Activated naive CD4-positive, alpha-beta T cell treated with anti-CD3 and anti-CD28 coated beads for 36 hours (primary cell): ENCODE measurements around the gene PIK3CG. TPM values are rescaled to one million over a fixed set of nuclear protein-coding genes. Genes with fewer than 3 reads are reported as not detected.
"Not testable (repeated sequence)": the region's sequence is repeated elsewhere in the genome, so short reads cannot be mapped to it uniquely, and the experiment has no call there.

Source experiments
- CTCF ChIA-PET: fragments of 350-600 bp; sonication (Branson Sonifier 250); formaldehyde crosslinking; loops from one replicate; lab custom pipeline; 2021; ENCODE audit warnings: antibody characterized with exemption; lab: Charles Lee
- DNase-seq: peaks from one replicate; pipeline ENCODE4 v3.0.0-alpha.2; 2020
- H3K27ac Mint-ChIP-seq: one replicate; pipeline ENCODE4 v1.8.0; 2021; ENCODE audit warnings: mild to moderate bottlenecking, mixed read lengths
- H3K27me3 Mint-ChIP-seq: one replicate; pipeline ENCODE4 v1.8.0; 2021; ENCODE audit warnings: low read depth, mixed read lengths
- H3K36me3 Mint-ChIP-seq: one replicate; pipeline ENCODE4 v1.8.0; 2021; ENCODE audit warnings: low read depth, mixed read lengths
- H3K4me1 Mint-ChIP-seq: one replicate; pipeline ENCODE4 v1.8.0; 2021; ENCODE audit warnings: low read depth, mixed read lengths
- H3K4me3 Mint-ChIP-seq: one replicate; pipeline ENCODE4 v1.8.0; 2021; ENCODE audit warnings: mild to moderate bottlenecking, moderate library complexity, mixed read lengths
- H3K9me3 Mint-ChIP-seq: one replicate; pipeline ENCODE4 v1.8.0; 2021; ENCODE audit warnings: mixed read lengths
- intact Hi-C: fragments of 100-400 bp; cut with micrococcal nuclease; formaldehyde crosslinking; loops from one replicate; pipeline ENCODE4 v1.15.1; 2023
- total RNA-seq, 2 experiments: library from RNA; stranded (reverse); gene quantifications; one replicate each; pipeline ENCODE4 v1.2.3, GENCODE V29; 2021

The PIK3CG gene
- total RNA-seq, 2 experiments from 2014 or later: 3.6 to 3.8 TPM

- Mint-ChIP-seq H3K4me1 (peaks cover 4% of the 10 kb centered on the region), H3K9me3 (no peaks in the 10 kb centered on the region), H3K27me3 (no peaks in the 10 kb centered on the region), H3K36me3 (no peaks in the 10 kb centered on the region), H3K4me3 (no peak overlapping the region), H3K27ac (no peak overlapping the region)
- CTCF ChIA-PET: no interaction called here
- intact Hi-C loops: no loop called here
- no peak for DNase-seq
These were observed 24.7 kb upstream of the PIK3CG start for GRCh38 chr7:106840342-106840741.

- H3K27me3 Mint-ChIP-seq: no peaks in the 10 kb centered on the region
- H3K36me3 Mint-ChIP-seq: no peaks in the 10 kb centered on the region
- H3K4me3 Mint-ChIP-seq: no peak overlapping the region
- no peak overlapping the region for H3K27ac Mint-ChIP-seq
- CTCF ChIA-PET: no interaction called here
- intact Hi-C loops: no loop called here
- peaks cover 4% of the 10 kb centered on the region for H3K4me1 Mint-ChIP-seq
- H3K9me3 Mint-ChIP-seq: no peaks in the 10 kb centered on the region
- DNase-seq: no peak
These were observed 23.1 kb upstream of the PIK3CG start for GRCh38 chr7:106841896-106842390.

GRCh38 chr7:106844279-106844997 lies 20.6 kb upstream of the PIK3CG start:
- H3K36me3 Mint-ChIP-seq: no peaks in the 10 kb centered on the region
- no peak for DNase-seq
- H3K4me3 Mint-ChIP-seq: no peak overlapping the region
- peaks cover 2% of the 10 kb centered on the region for H3K27me3 Mint-ChIP-seq
- no peak overlapping the region for H3K27ac Mint-ChIP-seq
- no peaks in the 10 kb centered on the region for H3K9me3 Mint-ChIP-seq
- H3K4me1 Mint-ChIP-seq: peaks cover 2% of the 10 kb centered on the region
- CTCF ChIA-PET: interaction anchor here (0.6 kb wide), 1 partner anchor 304 kb away, joined by 3 read pairs; no protein-coding TSS in a partner anchor
- intact Hi-C loops: no loop called here

GRCh38 chr7:106848049-106848448 lies 17.0 kb upstream of the PIK3CG start:
- Mint-ChIP-seq H3K27me3 (peaks cover 2% of the 10 kb centered on the region), H3K36me3 (no peaks in the 10 kb centered on the region), H3K4me1 (no peaks in the 10 kb centered on the region), H3K4me3 (no peak overlapping the region), H3K9me3 (peaks cover 4% of the 10 kb centered on the region), H3K27ac (no peak overlapping the region)
- no peak for DNase-seq
- intact Hi-C loops: no loop called here
- CTCF ChIA-PET: no interaction called here

- CTCF ChIA-PET: no interaction called here
- no peaks in the 10 kb centered on the region for H3K36me3 Mint-ChIP-seq
- H3K27me3 Mint-ChIP-seq: peaks cover 2% of the 10 kb centered on the region
- peaks cover 4% of the 10 kb centered on the region for H3K9me3 Mint-ChIP-seq
- no peak for DNase-seq
- no peak overlapping the region for H3K27ac Mint-ChIP-seq
- H3K4me3 Mint-ChIP-seq: no peak overlapping the region
- intact Hi-C loops: no loop called here
- H3K4me1 Mint-ChIP-seq: no peaks in the 10 kb centered on the region
These were observed 16.1 kb upstream of the PIK3CG start for GRCh38 chr7:106848851-106849442.

- CTCF ChIA-PET, H3K4me1 Mint-ChIP-seq, H3K4me3 Mint-ChIP-seq, H3K27ac Mint-ChIP-seq, DNase-seq, H3K9me3 Mint-ChIP-seq, H3K27me3 Mint-ChIP-seq, intact Hi-C loops, H3K36me3 Mint-ChIP-seq: not testable (repeated sequence)
These were observed 13.4 kb upstream of the PIK3CG start for GRCh38 chr7:106851632-106852031.

GRCh38 chr7:106853250-106853908 lies 11.7 kb upstream of the PIK3CG start:
- intact Hi-C loops: no loop called here
- CTCF ChIA-PET: no interaction called here
- H3K27ac Mint-ChIP-seq: no peak overlapping the region

GRCh38 chr7:106855540-106856132 lies 9.4 kb upstream of the PIK3CG start:
- no peak for DNase-seq
- intact Hi-C loops: no loop called here
- peaks cover 4% of the 10 kb centered on the region for H3K9me3 Mint-ChIP-seq
- CTCF ChIA-PET: interaction anchor here (0.6 kb wide), 1 partner anchor 186 kb away, joined by 3 read pairs; no protein-coding TSS in a partner anchor
- no peak overlapping the region for H3K27ac Mint-ChIP-seq
- H3K36me3 Mint-ChIP-seq: no peaks in the 10 kb centered on the region
- H3K27me3 Mint-ChIP-seq: no peaks in the 10 kb centered on the region
- no peak overlapping the region for H3K4me3 Mint-ChIP-seq
- H3K4me1 Mint-ChIP-seq: peaks cover 2% of the 10 kb centered on the region

More at GRCh38 chr7:106853250-106853908, 11.7 kb upstream of the PIK3CG start:
- Mint-ChIP-seq H3K9me3 (peaks cover 4% of the 10 kb centered on the region), H3K27me3 (peaks cover 2% of the 10 kb centered on the region), H3K4me3 (no peak overlapping the region), H3K36me3 (no peaks in the 10 kb centered on the region), H3K4me1 (peaks cover 2% of the 10 kb centered on the region)
- DNase-seq: no peak

- Mint-ChIP-seq H3K4me3 (no peak overlapping the region), H3K27me3 (no peaks in the 10 kb centered on the region), H3K27ac (no peak overlapping the region), H3K36me3 (no peaks in the 10 kb centered on the region), H3K9me3 (no peaks in the 10 kb centered on the region), H3K4me1 (peaks cover 29% of the 10 kb centered on the region)
- intact Hi-C loops: no loop called here
- DNase-seq: no peak
- CTCF ChIA-PET: interaction anchor here (0.6 kb wide), 1 partner anchor 104 kb away, joined by 3 read pairs; no protein-coding TSS in a partner anchor
These were observed 6.2 kb upstream of the PIK3CG start for GRCh38 chr7:106858618-106859532.

GRCh38 chr7:106862317-106863089 lies 2.6 kb upstream of the PIK3CG start:
- Mint-ChIP-seq H3K27ac (no peak overlapping the region), H3K4me3 (no peak overlapping the region)

More at GRCh38 chr7:106862317-106863089, 2.6 kb upstream of the PIK3CG start:
- peaks cover 55% of the 10 kb centered on the region for H3K4me1 Mint-ChIP-seq
- peaks cover 2% of the 10 kb centered on the region for H3K36me3 Mint-ChIP-seq
- no peaks in the 10 kb centered on the region for H3K27me3 Mint-ChIP-seq
- CTCF ChIA-PET: interaction anchor here (1.2 kb wide), 1 partner anchor 27 kb away, joined by 3 read pairs; no protein-coding TSS in a partner anchor
- intact Hi-C loops: loop anchor here (10.0 kb wide), 2 partner anchors 578 to 1918 kb away; partner anchors contain the start of gene NAMPT
- no peaks in the 10 kb centered on the region for H3K9me3 Mint-ChIP-seq
- no peak for DNase-seq
